Duodenal mucosa (tissue), 2 donors: Measurements from ENCODE around the gene MAMDC2.

ENCODE experiments used
- H3K27ac ChIP-seq: one replicate; pipeline ENCODE4 v1.7.0; 2013; ENCODE audit warnings: low read depth, low read length
- H3K27me3 ChIP-seq, 2 donors: one replicate each; pipeline ENCODE4 v1.7.0; 2013; ENCODE audit warnings: low read length in 2 of 2, control low read depth in 1 of 2; ENCODE audit not compliant: insufficient read depth in 2 of 2, control insufficient read depth in 1 of 2
- H3K36me3 ChIP-seq, 2 donors: one replicate each; pipeline ENCODE4 v1.7.0; 2013; ENCODE audit warnings: low read length in 2 of 2, control low read depth in 1 of 2; ENCODE audit not compliant: insufficient read depth in 2 of 2, control insufficient read depth in 1 of 2
- H3K4me1 ChIP-seq, 2 donors: one replicate each; pipeline ENCODE4 v1.7.0; 2013; ENCODE audit warnings: low read length in 2 of 2, control low read depth in 1 of 2; ENCODE audit not compliant: insufficient read depth in 2 of 2, control insufficient read depth in 1 of 2
- H3K4me3 ChIP-seq, 2 donors: one replicate each; pipeline ENCODE4 v1.7.0; 2013; ENCODE audit warnings: low read length in 2 of 2, low read depth in 1 of 2
- H3K9ac ChIP-seq, 2 donors: one replicate each; pipeline ENCODE4 v1.7.0; 2013; ENCODE audit warnings: low read length in 2 of 2, low read depth in 1 of 2
- H3K9me3 ChIP-seq, 2 donors: one replicate each; pipeline ENCODE4 v1.7.0; 2013; ENCODE audit warnings: low read length in 2 of 2, control low read depth in 1 of 2; ENCODE audit not compliant: control insufficient read depth in 1 of 2

MAMDC2 gene, protein sequence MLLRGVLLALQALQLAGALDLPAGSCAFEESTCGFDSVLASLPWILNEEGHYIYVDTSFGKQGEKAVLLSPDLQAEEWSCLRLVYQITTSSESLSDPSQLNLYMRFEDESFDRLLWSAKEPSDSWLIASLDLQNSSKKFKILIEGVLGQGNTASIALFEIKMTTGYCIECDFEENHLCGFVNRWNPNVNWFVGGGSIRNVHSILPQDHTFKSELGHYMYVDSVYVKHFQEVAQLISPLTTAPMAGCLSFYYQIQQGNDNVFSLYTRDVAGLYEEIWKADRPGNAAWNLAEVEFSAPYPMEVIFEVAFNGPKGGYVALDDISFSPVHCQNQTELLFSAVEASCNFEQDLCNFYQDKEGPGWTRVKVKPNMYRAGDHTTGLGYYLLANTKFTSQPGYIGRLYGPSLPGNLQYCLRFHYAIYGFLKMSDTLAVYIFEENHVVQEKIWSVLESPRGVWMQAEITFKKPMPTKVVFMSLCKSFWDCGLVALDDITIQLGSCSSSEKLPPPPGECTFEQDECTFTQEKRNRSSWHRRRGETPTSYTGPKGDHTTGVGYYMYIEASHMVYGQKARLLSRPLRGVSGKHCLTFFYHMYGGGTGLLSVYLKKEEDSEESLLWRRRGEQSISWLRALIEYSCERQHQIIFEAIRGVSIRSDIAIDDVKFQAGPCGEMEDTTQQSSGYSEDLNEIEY

DNA sequence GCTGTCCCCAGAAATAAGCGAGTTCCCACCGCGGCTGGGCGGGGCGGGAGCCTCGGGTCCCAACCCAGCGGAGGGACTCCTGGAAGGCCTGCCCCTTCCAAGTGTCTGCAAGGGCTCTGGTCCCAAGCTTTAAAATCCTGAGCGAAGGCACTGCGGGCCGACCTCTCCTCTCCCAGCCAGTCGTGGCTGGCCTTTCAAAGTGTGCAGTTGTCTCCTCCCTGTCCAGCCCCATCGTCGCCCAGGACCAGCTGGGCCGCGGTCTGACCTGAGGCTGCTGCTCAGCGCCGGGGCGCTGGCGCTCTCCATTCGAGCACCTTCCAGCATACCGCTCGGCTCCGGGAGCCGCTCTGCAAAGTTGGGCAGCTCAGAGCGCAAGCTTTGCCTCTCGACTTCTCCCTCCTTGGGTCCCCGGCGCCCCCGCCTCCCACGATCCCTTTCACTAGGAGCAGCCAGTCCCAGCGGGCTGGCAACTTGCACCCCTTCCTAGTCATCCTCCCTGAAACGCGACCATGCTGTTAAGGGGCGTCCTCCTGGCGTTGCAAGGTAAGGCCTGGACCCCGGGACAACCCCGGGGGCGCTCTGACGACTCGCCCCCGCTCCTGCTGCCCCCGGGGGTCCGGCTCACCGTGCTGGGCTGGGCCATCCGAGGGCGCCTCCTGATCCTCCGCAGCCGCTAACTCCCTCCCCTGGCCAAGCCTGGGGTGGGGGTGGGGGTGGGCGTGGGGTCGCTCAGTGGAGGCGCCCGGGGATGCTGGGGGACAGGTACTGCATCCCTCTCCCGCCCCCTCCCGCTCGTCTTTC, at the start of gene MAMDC2:
Gene MAMDC2 (plus strand): TSS at position 160 of the 801 bp plus-strand sequence. CDS start 350 bp downstream, at position 510.
- H3K4me3 ChIP-seq: peak within 1 kb of the TSS; percentile 57 to 72
- H3K36me3 ChIP-seq: no peaks in the 10 kb centered on the region
- H3K9me3 ChIP-seq: no peaks in the 10 kb centered on the region
- peaks cover 0 to 3% of the 10 kb centered on the region in 2 donors for H3K4me1 ChIP-seq
- H3K27me3 ChIP-seq: peaks cover 8 to 17% of the 10 kb centered on the region in 2 donors
- H3K27ac ChIP-seq: peak within 1 kb of the TSS; percentile 25
- H3K9ac ChIP-seq: peak within 1 kb of the TSS; percentile 2 to 43

DNA sequence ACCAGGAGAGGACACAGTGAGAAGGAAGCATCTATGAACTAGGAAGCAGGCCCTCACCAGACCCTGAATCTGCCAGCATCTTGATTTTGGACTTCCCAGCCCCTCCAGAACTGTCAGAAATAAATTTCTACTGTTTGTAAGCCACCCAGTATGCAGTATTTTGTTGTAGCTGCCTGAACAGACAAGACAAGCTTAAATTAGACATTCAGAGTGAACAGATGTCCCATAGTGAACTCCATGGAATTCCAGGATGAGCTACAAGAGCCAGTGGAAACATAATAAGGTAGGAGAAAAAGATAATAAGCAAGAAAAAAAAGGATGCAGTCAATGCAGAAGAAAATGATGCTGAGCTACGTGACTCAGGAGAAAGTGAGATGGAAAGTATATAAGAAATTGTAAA, 47.8 kb upstream of the MAMDC2 start:
- no peak overlapping the region for H3K4me3 ChIP-seq
- no peaks in the 10 kb centered on the region for H3K36me3 ChIP-seq
- H3K9me3 ChIP-seq: no peaks in the 10 kb centered on the region
- H3K9ac ChIP-seq: no peak overlapping the region
- no peak overlapping the region for H3K27ac ChIP-seq
- H3K27me3 ChIP-seq: no peaks in the 10 kb centered on the region
- no peaks in the 10 kb centered on the region for H3K4me1 ChIP-seq

DNA sequence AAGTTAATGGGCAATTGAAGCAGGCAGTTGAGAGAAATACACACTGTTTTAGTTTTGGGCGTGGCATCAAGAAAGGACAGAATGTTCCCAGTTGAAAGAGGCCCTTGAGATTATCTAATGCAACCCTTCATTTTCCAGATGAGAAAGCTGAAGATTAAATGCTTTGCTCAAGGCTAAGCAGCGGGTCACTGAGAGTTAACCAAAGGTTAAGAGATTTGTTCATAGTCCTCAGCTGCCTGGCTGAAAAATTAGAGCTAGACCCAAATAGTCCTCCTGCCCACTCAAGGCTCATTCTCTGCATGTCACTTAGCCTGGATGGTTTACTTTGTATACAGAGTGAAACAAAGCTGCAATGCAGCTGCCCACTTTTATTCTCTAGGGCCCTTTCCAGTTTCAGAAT, 46.7 kb upstream of the MAMDC2 start:
- H3K9ac ChIP-seq: no peak overlapping the region
- H3K27me3 ChIP-seq: no peaks in the 10 kb centered on the region
- H3K4me3 ChIP-seq: no peak overlapping the region
- no peak overlapping the region for H3K27ac ChIP-seq
- H3K9me3 ChIP-seq: no peaks in the 10 kb centered on the region
- no peaks in the 10 kb centered on the region for H3K36me3 ChIP-seq
- H3K4me1 ChIP-seq: no peaks in the 10 kb centered on the region

DNA sequence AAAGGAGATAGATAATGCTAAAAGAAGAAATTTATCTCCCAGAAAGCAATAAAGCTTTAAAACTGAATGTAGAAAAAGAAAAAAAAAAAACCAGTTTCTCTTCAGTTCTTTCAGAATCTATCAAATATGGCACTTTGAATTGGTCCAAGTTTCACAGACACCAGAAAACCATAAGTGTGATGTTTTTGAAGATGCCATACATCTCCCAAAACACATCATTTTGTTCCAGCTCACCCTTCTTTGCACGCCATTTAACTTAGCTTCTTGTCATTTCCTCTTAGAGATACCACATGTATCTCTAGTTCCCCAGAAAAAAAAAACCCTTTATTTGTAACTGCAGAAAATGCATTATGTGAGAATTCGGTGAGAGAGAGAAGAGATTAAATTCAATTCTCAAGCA, 46.1 kb upstream of the MAMDC2 start:
- Histone ChIP-seq H3K9me3 (no peaks in the 10 kb centered on the region), H3K4me1 (no peaks in the 10 kb centered on the region), H3K36me3 (no peaks in the 10 kb centered on the region), H3K4me3 (no peak overlapping the region), H3K9ac (no peak overlapping the region), H3K27me3 (no peaks in the 10 kb centered on the region), H3K27ac (no peak overlapping the region)

DNA sequence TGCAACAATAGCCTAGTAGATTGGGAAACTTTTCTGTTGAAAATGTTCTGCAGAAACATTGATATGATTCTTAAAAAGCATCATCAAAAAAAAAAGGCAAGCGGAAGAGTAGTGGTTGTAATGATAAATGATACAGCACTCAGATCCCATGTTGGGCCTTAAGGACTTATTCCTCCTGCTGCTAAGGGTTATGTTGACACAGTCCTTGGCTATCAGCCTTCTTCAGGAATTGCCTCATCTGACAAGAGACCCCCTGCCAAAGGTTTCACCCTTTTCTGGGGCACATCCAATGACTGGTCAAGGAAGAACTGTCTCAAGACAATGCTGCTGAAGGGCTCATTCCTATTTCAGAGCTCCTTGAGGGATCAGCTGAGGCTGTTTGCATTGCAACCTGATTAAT, 44.3 kb upstream of the MAMDC2 start:
- Histone ChIP-seq H3K9ac (no peak overlapping the region), H3K27me3 (no peaks in the 10 kb centered on the region), H3K36me3 (no peaks in the 10 kb centered on the region), H3K27ac (no peak overlapping the region), H3K9me3 (no peaks in the 10 kb centered on the region), H3K4me3 (no peak overlapping the region), H3K4me1 (no peaks in the 10 kb centered on the region)

DNA sequence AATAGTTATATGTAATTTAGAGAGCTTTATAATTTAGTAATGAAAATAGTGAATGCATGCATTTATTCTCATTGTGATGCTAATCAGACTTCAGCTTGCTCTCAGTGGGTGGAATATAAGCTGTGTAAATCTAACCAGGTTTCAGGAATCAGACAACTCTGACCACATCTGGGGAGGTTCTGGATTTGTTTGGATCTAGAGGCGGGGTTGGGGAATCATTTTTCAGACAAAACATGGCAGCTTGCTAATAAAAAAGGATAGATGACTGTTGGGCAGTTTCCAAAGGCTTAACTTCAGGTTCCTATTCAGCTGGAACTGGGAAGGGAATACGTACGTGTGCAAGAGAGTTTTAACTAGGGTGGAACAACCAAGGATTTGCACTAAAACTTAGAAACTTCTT, 43.2 kb upstream of the MAMDC2 start:
- H3K4me1 ChIP-seq: no peaks in the 10 kb centered on the region
- H3K9me3 ChIP-seq: no peaks in the 10 kb centered on the region
- H3K27me3 ChIP-seq: no peaks in the 10 kb centered on the region
- no peak overlapping the region for H3K9ac ChIP-seq
- H3K27ac ChIP-seq: no peak overlapping the region
- no peak overlapping the region for H3K4me3 ChIP-seq
- no peaks in the 10 kb centered on the region for H3K36me3 ChIP-seq

DNA sequence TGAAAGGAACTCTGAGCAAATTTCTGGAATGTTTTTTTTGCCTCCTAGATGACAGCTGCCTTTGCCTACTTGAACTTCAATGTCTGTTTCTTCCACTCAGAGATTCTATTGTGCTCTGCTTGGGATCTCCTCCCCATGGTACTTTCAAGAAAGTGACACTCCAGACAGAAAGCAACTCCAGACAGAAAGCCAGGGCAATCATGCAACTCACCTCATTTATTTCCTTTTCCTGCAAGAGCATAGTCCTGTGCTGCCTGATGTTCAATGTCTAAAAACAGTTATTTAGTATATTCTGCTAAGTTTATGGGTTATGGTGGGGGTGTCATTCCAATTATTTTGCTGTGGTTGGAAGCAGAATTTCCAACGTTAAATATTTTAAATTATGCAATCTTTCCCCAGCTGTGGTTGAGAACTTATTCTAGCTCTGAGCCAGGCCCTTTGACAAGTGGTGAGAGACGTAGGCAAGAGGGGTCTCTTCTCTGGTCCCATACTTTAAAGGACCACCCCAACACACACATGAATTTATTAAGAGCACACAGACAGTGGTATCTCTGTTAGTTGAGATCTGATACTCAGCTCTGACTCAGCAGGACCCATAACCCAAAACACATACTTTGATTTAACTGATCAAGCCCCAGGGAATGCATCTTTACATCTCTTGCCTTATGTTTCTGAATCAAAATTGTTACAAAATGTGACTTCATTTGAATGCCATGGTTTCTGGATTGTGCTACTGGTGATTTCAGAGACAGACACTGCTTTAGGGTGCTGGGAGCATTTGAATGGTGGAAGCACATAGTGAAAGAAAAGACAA, 39.5 kb upstream of the MAMDC2 start:
- Histone ChIP-seq H3K9ac (no peak overlapping the region), H3K4me3 (no peak overlapping the region), H3K36me3 (no peaks in the 10 kb centered on the region), H3K27ac (no peak overlapping the region), H3K27me3 (no peaks in the 10 kb centered on the region), H3K9me3 (no peaks in the 10 kb centered on the region), H3K4me1 (no peaks in the 10 kb centered on the region)

DNA sequence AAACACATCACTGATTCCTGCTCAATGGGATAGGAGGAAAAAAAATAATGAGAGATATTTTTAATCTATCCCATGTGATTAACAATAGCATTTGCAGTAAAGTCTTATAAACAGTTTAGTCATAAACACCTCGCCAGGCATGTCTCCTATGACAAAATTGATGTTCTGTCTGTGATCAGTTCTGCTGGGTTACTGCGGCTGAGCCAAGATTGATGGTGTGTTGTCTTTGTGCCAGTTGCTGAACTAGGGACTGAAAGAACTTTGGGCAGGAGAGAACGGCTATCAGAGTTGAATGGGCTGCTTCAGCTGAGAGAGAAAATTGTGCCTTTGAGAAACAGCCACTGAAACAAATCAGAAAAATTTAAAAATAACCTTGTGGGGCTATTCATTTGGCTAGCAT, 37.3 kb upstream of the MAMDC2 start:
- Histone ChIP-seq H3K27ac (no peak overlapping the region), H3K4me3 (no peak overlapping the region), H3K9ac (no peak overlapping the region), H3K9me3 (no peaks in the 10 kb centered on the region), H3K27me3 (no peaks in the 10 kb centered on the region), H3K36me3 (no peaks in the 10 kb centered on the region), H3K4me1 (no peaks in the 10 kb centered on the region)

DNA sequence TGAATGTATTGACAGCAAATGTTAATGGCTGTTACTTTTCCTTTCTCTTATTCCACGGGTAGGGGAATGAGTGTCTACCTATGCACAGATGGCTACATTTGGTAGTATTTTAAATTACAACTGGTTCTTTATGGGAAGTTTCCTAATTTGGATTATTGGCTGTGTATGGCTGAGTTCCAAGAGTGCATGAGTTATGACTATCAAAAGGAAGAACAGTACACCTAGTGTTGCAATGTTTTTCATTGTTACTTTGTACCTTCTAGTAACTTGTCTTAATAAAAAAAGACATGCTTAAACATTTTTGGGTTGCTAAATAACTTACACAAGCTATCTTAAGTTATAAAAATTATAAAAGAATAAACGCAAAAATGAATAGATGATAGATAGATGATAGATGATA, 35.8 kb upstream of the MAMDC2 start:
- H3K4me1 ChIP-seq: no peaks in the 10 kb centered on the region
- no peak overlapping the region for H3K4me3 ChIP-seq
- no peak overlapping the region for H3K9ac ChIP-seq
- H3K27ac ChIP-seq: no peak overlapping the region
- H3K36me3 ChIP-seq: no peaks in the 10 kb centered on the region
- H3K27me3 ChIP-seq: no peaks in the 10 kb centered on the region
- H3K9me3 ChIP-seq: no peaks in the 10 kb centered on the region
